Activated CD4-positive, alpha-beta T cell treated with anti-CD3 and anti-CD28 coated beads, Interleukin-2, amount 50 U/mL, for 16 hours (primary cell): ENCODE data around the gene LIN54.
"Not testable (repeated sequence)": the region's sequence is repeated elsewhere in the genome, so short reads cannot be mapped to it uniquely, and the experiment has no call there.

Source experiments
- DNase-seq: peaks from one replicate; pipeline ENCODE4 v3.0.0-alpha.2; 2020

The LIN54 gene

GRCh38 chr4:82930848-82931755 is 79.5 kb downstream of the LIN54 start:
- no peak for DNase-seq

GRCh38 chr4:82921795-82922194 is 88.8 kb downstream of the LIN54 start:
- no peak for DNase-seq

GRCh38 chr4:82919386-82919785 is 91.2 kb downstream of the LIN54 start:
- DNase-seq: no peak

GRCh38 chr4:82918091-82918490 is 92.5 kb downstream of the LIN54 start:
- DNase-seq: no peak

- DNase-seq: not testable (repeated sequence)
These were observed 96.7 kb downstream of the LIN54 start for GRCh38 chr4:82913968-82914367.

GRCh38 chr4:82913305-82913704 is 97.3 kb downstream of the LIN54 start:
- DNase-seq: no peak

- no peak for DNase-seq
These were observed 101.3 kb downstream of the LIN54 start for GRCh38 chr4:82909326-82909725.

GRCh38 chr4:82906469-82906868 is 104.2 kb downstream of the LIN54 start:
- DNase-seq: no peak

GRCh38 chr4:82905205-82905604 is 105.4 kb downstream of the LIN54 start:
- peak; percentile 91 for DNase-seq

- peak; percentile 66 for DNase-seq
These were observed 106.9 kb downstream of the LIN54 start for GRCh38 chr4:82903737-82904136.

- DNase-seq: no peak
These were observed 109.4 kb downstream of the LIN54 start for GRCh38 chr4:82901183-82901718.

GRCh38 chr4:82900411-82901182 is 110.0 kb downstream of the LIN54 start, which contains the start of gene THAP9:
THAP9 (plus strand) TSS chr4:82900735; CDS start chr4:82900803, 68 bp downstream.
- peak; percentile 99 for DNase-seq

- DNase-seq: no peak
These were observed 110.6 kb downstream of the LIN54 start for GRCh38 chr4:82900066-82900410.

GRCh38 chr4:82899374-82900065 is 111.1 kb downstream of the LIN54 start:
- DNase-seq: no peak

GRCh38 chr4:82898322-82899243 is 112.0 kb downstream of the LIN54 start:
- DNase-seq: no peak

- no peak for DNase-seq
These were observed 113.9 kb downstream of the LIN54 start for GRCh38 chr4:82896755-82897154.

GRCh38 chr4:82893942-82894341 is 116.7 kb downstream of the LIN54 start:
- DNase-seq: no peak

- DNase-seq: no peak
These were observed 118.2 kb downstream of the LIN54 start for GRCh38 chr4:82892467-82892802.

GRCh38 chr4:82891707-82892466 is 118.7 kb downstream of the LIN54 start:
- DNase-seq: no peak

- peak; percentile 98 for DNase-seq
These were observed 119.5 kb downstream of the LIN54 start, which contains the start of gene SEC31A for GRCh38 chr4:82890901-82891706. SEC31A (minus strand) TSS chr4:82891153; CDS start chr4:82881936, 9,217 bp downstream.
